ENCODE data around the gene MAGEA3. TPM values are rescaled to one million over a fixed set of nuclear protein-coding genes. Genes with fewer than 3 reads are reported as not detected.

Gene MAGEA3
- total and polyA plus RNA-seq, 10 of the 15 experiments (the other 5 are each of a cell fraction or from before 2014, with no cell fraction given), result 1.4 TPM; not detected in 9

- no peak for FAIRE-seq
- intact Hi-C loops (cut with micrococcal nuclease; ENCODE audit: unreplicated experiment), result no loop called here
- ChIA-PET RAD21 (ENCODE audit: unreplicated experiment) (no interaction called here), SMC1A (ENCODE audit: uncharacterized antibody, unreplicated experiment) (no interaction called here), CTCF (no interaction called here), POLR2A (no interaction called here)
- Histone ChIP-seq H3K4me3 (no peak overlapping the region), H3K4me1 (ENCODE audit: control insufficient read depth, insufficient read depth, low read length) (no peaks in the 10 kb centered on the region), H3K27ac (ENCODE audit: control insufficient read depth, insufficient read depth) (no peak overlapping the region), H4K20me1 (ENCODE audit: control insufficient read depth, insufficient read depth) (no peaks in the 10 kb centered on the region), H3K36me3 (ENCODE audit: control insufficient read depth in 2 of 2, insufficient read depth in 2 of 2, low read length in 1 of 2) (no peaks in the 10 kb centered on the region), H3K9me3 (replicated peaks; ENCODE audit: control insufficient read depth, insufficient read depth, low read length) (no peaks in the 10 kb centered on the region), H3K4me2 (ENCODE audit: control insufficient read depth, insufficient read depth) (no peak overlapping the region), H3K9ac (ENCODE audit: control insufficient read depth, insufficient read depth, low read length) (no peak overlapping the region), H3K79me2 (ENCODE audit: control insufficient read depth, insufficient read depth, low read length) (no peaks in the 10 kb centered on the region), H3K27me3 (replicated peaks in 1 of 2; ENCODE audit: control insufficient read depth in 2 of 2, insufficient read depth in 2 of 2, low read length in 1 of 2) (no peaks in the 10 kb centered on the region), H2AFZ (ENCODE audit: control insufficient read depth, low read depth, low read length) (no peak overlapping the region)
- in situ Hi-C loops (cut with MboI), result no loop called here
- 46% methylated on average over 12 of the region's 12 CpGs for WGBS (ENCODE audit: insufficient coverage, insufficient replicate concordance, low lambda C conversion rate, missing lambda C conversion rate)
- TF ChIP-seq NR2C1 (IDR thresholded peaks at IDR 0.05) (no peak), ZNF687 (IDR thresholded peaks at IDR 0.05) (no peak), ZBTB33 (IDR thresholded peaks at IDR 0.05) (no peak), RCOR1 (conservative IDR thresholded peaks at IDR 0.05; ENCODE audit: low read depth, low read length) (no peak), MYC (IDR thresholded peaks at IDR 0.05; ENCODE audit: insufficient read depth, insufficient read length, insufficient replicate concordance, low read length, severe bottlenecking) (no peak), NR2C2 (IDR thresholded peaks at IDR 0.05; ENCODE audit: borderline replicate concordance, control insufficient read depth, insufficient read length, low read depth) (no peak), ZSCAN29 (IDR thresholded peaks at IDR 0.05) (no peak), HDAC6 (IDR thresholded peaks at IDR 0.05; ENCODE audit: unreplicated experiment) (no peak), TBL1XR1 (IDR thresholded peaks at IDR 0.05; ENCODE audit: low read depth, low read length) (no peak), SMARCA5 (IDR thresholded peaks at IDR 0.05) (no peak), USF2 (IDR thresholded peaks at IDR 0.05; ENCODE audit: borderline replicate concordance, low read depth, low read length) (no peak), TCF7 (IDR thresholded peaks at IDR 0.05; ENCODE audit: borderline replicate concordance) (no peak), WRNIP1 (IDR thresholded peaks at IDR 0.05; ENCODE audit: borderline replicate concordance, low read depth, low read length) (no peak), CREB1 (IDR thresholded peaks at IDR 0.05; ENCODE audit: low read depth) (no peak), ZNF207 (IDR thresholded peaks at IDR 0.05; ENCODE audit: borderline replicate concordance) (no peak)
- DNase-seq (ENCODE audit: low read depth, low spot score), result no peak
- no TSS peak for BruUV-seq (replicated peaks)
- no peak for ATAC-seq
Observed at GRCh38 chrX:152735860-152736511, 37.4 kb downstream of the MAGEA3 start.

Measured in GM12878 (cell line).